Choroid plexus epithelial cell (primary cell): ENCODE measurements around the gene DCP1A.

Experiments used
- DNase-seq: peaks from one replicate; pipeline ENCODE4 v3.0.0-alpha.2; 2010; ENCODE audit warnings: low read depth
- H3K4me3 ChIP-seq: 2 replicates; pipeline ENCODE4 v1.5.1; 2011; ENCODE audit warnings: low read depth, mild to moderate bottlenecking, control low read depth, low read length, moderate library complexity
- TF ChIP-seq, protein P1 (sequence below): conservative IDR thresholded peaks from 2 replicates; pipeline ENCODE4 v1.5.1; 2011; ENCODE audit warnings: low read depth, mild to moderate bottlenecking, control low read depth, inconsistent platforms, low read length, moderate library complexity

DCP1A gene

DNA sequence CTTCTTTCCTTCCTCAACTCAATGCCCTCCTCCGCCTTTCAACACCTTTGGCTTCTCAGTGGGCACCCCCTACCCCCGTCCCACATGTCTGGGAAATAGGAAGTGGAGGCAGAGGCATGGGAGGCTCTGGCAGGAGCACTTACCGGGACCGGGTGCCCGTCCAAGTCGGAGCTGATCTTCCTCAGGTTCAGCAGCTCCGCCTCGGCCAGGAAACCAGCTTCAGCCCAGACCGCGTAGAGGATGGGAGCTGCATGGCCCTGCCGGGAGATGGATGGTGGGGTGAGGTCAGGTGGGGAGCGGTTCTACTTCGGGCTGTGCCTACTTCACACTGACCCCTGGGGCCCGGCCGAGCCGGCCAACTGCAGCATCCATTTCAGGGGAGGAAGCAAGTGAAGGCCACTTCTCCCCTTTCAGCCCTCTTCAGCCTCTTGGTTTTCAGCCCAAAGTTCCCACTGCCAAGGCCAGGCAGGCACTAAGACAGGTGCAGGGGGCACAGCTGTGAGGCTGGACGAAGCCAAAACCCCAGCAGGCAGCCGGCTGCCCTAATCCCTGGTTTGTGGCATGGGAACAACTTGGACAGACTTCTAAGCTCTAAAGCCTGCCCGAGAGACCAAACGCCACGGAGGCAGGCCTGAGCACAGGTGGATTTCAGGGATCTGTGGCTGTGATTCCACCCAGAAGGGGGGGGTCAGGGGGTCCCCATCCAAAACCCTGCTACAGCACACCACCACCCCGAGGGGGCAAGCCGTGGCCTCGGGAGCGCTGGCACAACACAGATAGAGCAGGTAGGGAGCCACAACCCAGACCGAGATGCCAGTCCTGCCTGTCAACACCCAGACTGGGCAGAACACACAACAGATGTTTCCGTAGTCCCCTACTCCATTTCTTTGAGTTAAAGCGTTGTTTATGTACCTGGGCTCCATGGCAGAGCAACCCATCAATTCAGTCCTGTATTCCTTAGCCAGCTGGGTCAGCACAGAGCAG is 106.1 kb downstream of the DCP1A start:
- TF ChIP-seq, protein P1, sequence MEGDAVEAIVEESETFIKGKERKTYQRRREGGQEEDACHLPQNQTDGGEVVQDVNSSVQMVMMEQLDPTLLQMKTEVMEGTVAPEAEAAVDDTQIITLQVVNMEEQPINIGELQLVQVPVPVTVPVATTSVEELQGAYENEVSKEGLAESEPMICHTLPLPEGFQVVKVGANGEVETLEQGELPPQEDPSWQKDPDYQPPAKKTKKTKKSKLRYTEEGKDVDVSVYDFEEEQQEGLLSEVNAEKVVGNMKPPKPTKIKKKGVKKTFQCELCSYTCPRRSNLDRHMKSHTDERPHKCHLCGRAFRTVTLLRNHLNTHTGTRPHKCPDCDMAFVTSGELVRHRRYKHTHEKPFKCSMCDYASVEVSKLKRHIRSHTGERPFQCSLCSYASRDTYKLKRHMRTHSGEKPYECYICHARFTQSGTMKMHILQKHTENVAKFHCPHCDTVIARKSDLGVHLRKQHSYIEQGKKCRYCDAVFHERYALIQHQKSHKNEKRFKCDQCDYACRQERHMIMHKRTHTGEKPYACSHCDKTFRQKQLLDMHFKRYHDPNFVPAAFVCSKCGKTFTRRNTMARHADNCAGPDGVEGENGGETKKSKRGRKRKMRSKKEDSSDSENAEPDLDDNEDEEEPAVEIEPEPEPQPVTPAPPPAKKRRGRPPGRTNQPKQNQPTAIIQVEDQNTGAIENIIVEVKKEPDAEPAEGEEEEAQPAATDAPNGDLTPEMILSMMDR: no peak
- DNase-seq: no peak
- no peak overlapping the region for H3K4me3 ChIP-seq

DNA sequence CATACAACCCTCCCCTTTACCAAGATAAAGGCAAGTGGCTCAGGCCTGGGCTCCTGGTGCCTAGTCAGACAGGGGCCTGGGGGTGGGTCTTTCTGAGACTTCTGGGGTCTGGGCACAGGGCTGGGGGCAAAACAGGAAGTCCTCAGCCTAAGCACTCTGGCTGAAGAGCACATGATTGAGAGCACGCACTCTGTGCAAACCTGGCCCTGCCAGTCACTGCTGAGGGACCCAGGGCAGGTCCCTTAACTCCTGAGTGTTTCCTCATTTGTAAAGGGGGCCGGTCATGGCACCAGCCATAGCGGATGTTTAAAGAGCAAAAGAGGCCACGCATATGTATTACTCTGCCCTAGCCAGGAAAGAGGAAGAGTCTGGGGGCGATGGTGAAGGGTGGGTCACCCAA is 107.5 kb downstream of the DCP1A start:
- no peak overlapping the region for H3K4me3 ChIP-seq
- DNase-seq: no peak
- TF ChIP-seq, protein P1: no peak

DNA sequence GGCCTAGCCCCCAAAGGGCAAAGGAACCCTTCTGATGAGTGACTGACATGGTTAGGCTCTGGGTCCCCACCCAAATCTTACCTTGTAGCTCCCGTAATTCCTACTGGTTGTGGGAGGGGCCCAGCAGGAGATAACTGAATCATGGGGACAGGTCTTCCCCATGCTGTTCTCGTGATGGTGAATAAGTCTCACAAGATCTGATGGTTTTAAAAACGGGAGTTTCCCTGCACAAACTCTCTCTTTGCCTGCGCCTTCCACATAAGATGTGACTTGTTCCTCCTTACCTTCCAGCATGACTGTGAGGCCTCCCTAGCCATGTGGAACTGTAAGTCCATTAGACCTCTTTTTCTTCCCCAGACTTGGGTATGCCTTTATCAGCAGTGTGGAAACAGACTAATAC is 108.5 kb downstream of the DCP1A start:
- no peak for DNase-seq
- H3K4me3 ChIP-seq: no peak overlapping the region

DNA sequence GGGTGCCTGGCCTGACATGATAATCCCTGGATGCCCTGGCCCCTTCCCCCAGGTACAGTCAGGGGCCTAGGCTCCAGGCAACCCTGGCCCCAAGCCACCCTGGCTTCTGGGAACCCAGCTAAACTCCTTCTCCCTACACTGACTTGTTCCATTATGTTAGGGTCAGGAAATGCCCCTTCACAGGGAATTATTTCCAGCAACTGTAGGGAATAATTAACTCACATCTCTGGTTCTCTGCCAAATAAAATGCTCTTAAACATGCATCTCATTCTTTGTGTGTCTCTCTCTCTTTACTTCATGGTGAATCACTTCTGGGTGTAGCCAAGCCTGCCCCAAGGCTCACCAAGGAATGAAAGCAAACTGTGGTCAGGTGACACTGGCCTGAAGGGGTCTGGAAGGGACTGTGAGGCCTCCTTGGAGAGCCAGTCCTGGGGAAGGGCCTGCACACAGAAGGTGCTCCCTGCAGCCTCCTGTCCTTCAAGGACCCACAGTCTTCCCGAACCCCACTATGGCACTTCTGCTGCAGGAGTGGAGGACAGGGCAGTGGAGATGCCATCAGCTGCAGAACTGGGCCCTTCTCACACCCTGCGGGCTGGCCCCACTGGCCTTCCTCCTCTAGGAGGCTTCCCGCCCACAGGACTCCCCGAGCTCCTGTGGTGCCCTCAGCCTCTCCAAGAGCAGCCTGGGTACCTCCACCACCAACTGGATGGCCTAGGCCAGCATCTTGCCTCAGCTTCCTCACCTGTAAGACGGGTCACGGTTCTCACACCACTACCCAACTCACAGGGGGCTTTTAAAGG is 109.1 kb downstream of the DCP1A start:
- TF ChIP-seq, protein P1: no peak
- DNase-seq: peak; percentile 95
- no peak overlapping the region for H3K4me3 ChIP-seq

More for the DNA sequence above, 108.5 kb downstream of the DCP1A start:
- TF ChIP-seq, protein P1: no peak

DNA sequence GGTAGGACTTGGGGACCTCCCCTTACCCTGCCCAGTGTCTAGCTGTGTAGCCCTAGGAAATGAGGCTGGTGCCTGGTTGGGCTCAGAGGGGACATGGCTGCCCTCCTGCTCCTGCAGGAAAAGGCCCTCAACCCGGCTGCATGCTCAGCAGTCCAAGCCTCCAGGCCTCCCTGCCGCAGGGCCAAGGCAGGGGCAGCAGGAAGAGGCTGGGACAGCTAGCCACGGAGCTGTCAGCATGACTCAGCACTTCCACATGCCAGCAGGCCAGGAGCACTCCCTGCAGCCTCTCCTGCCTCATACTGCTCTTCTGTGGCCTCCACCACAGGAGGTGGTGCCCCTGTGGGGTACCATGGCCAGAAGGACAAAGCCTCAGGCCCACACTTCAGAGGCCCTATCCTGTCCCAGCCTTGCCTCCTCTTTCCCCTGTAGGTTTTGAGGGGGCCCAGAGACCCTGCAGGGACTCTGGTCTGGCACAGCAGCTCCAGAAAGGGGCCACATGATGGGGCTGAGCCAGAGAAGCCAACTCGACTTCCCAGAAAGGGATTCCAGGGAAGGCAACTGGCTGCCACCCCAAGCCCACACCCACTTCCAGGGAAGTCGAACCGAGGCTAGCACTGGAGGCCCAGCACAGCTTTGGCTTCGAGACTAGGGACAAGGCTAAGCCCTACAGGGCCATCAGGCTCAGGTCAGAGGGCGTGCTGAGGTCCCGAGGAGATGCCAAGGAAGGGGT is 111.1 kb downstream of the DCP1A start:
- no peak overlapping the region for H3K4me3 ChIP-seq
- TF ChIP-seq, protein P1: no peak
- peak; percentile 94 for DNase-seq

DNA sequence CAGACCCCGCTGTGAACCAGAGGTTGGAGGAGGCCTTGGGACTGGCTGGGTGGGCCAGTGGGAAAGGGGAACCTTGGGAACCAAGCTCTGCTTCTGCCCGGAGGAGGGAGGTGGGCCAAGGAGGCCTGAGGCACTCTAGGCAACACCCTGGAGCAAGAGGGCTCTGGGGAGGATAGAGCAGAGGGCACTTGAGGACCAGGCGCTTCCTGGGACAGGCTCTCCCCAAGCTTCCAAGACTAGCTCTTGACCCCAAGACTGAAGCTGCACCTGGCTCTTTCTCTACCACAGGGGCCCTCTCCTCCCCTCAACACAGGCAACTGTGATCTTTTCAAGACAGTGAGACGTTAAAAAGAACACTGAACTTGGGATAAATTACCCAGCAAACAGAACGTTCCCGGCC is 111.8 kb downstream of the DCP1A start:
- H3K4me3 ChIP-seq: no peak overlapping the region
- no peak for DNase-seq
- TF ChIP-seq, protein P1: no peak
